HG03064 (cell line): Measurements from ENCODE around the gene MBOAT2.
"Not testable (repeated sequence)": the region's sequence is repeated elsewhere in the genome, so short reads cannot be mapped to it uniquely, and the experiment has no call there.

Source experiments
- ATAC-seq: cut with Tn5 transposase; IDR thresholded peaks from one replicate; pipeline ENCODE4 v1.9.1; 2021; ENCODE audit warnings: low read depth; ENCODE audit not compliant: unreplicated experiment

The MBOAT2 gene

DNA sequence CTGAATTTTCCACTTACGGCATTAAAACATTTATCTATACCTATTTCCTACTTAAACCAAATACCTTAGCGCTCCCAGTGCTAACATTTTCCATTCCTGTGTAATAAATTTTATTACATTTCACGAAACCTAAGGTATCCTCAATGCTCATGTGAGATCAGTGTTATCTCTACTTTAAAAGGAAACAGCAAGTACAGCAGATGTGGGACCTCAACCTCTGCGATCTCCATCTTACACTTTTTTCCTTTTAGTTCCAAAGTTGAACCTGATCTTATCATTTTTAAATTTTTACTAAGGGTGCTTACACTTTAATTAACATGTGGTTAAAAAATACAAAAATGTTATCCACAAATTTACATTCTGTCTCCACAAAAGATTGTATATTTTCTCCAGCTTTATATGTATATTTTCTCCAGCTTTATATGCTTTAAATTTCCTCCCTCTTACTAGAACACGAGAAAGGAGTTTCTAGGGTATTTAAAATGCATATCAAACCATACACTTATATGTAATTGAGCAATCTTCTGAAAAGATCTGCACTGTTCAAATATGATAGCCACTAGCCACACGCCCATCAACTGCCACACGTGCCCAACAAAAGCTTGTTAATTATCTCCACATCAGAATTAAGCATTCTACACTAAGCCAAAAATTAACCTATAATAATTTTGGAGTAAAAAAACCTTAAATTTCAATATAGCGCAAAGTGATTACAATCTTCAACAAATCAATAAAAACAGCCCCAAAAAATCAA, 38.1 kb downstream of the MBOAT2 start:
- ATAC-seq = no peak

DNA sequence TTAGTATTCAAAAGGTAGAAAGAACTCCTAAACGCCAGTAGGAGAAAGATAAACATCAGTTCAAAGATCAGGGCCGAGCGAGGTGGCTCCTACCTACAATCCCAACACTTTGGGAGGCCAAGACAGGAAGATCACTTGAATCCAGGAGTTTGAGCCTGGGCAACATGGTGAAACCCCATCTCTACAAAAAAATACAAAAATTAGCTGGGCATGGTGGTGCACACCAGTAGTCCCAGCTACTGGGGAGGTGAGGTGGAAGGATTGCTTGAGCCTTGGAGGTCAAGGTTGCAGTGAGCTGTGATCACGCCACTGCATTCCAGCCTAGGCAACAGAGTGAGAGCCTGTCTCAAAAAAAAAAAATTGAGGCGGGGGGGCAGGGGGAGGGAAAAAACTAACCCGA, 40.6 kb downstream of the MBOAT2 start:
- no peak for ATAC-seq

DNA sequence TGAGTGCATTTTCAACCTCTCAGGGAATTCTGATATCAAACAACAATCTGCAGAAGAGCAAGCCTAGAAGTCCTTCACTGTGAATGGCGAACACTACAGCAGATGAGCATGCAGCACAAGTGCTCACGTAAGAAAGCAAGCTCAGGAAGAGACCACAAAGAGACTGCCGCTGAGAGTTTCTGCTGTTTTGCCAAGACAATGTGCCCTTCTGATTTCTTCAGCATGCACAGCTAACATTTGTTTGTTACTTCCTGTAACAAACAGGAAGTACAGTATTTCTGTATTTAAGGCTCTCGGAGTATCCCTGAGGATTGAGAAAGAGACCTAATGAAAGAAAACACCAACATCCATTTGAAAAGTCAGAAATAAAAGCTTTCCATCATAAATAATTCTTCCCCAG, 45.9 kb downstream of the MBOAT2 start:
- no peak for ATAC-seq

DNA sequence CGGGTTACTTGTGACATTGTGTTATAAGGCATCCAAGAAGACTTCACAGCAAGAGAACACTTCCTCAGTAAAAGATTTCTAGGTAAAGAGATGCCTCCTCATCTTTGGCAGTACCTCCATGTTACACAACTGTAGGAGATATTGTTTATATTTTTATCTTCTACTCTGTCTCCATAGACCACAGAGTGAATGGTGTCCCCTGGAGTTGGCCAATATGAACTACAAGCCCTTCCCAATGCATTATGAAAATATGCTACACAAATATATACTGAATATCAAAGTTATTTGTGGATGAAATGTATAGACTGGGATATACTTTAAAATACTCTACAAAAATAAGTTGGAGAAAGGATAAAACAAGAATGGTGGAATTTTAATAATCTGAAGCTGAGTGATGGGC, 46.7 kb downstream of the MBOAT2 start:
- no peak for ATAC-seq

DNA sequence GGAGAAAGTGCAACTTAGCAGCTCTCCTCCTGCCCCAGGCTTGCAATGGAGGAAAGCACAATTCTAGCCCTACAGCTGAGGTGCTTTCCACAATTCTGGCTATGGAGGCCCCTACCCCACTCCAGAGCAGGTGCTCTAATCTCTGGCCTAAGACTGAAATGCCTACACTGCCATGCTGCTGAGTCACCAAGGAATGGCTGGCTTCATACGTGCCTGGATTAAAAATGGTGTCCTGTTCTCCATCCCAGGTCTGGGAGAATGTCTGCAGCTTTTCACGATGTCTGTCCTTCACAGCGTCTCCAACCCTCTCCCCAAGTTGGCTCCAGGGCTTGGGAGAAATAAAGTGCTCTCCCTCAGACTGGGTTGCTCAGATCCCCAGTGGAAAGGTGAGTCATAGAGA, 48.5 kb downstream of the MBOAT2 start:
- ATAC-seq = no peak

DNA sequence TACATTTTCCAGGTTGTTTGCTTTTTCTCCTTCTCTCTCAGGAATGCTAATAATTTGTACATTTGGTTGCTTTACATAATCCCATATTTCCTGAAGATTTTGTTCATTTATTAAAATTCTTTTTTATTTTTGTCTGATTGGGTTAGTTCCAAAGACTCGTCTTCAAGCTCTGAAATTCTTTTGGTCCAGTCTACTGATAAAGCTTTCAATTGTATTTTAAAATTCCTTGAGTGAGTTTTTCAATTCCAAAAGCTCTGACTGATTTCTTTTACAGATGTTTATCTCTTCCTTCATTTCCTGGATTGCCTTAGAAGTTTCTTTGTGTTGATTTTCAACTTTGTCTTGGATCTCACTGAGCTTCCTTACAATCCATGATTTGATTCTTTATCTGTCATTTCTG, 50.0 kb downstream of the MBOAT2 start:
- no peak for ATAC-seq

DNA sequence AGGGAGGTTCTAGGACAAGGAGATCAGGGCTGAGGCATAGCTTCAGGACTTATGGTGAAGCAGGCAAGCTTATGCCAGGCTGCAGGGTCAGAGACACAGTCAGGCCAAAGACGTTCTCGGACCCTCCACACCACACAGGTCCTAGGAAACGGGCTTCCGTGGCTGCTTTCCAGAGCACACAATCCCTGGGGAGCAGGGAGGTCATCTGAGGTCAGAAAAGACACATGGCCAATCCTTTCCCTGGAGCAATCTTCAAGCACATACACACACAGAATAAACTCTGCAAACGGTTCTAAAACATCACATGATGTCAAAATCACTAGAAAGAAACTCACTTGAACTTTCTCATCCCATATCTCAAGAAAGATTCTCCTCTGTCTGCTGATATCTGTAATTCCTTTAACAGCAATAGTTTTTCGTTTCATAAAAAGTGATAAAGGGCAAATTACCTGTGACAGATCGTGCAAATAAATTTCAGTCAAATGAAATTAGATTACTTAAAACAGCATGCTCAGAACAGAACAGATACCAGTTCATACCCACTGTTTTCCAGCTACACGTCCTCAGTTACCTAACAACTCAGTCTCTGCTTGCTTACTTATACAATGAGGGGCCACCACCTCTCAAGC, 63.9 kb downstream of the MBOAT2 start:
- ATAC-seq = no peak

DNA sequence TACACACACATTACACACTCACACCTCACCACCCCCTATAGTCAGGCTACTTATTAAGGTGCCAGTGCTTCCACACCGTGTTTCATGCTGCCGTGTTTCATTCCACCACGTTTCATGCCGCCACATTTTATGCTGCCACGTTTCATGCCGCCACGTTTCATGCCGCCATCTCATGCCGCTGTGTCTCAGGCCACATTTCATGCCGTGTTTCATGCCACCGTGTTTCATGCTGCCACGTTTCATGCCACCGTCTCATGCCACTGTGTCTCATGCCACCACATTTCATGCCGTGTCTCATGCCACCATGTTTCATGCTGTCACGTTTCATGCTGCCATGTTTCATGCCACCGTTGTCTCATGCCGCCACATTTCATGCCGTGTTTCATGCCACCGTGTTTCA, 65.1 kb downstream of the MBOAT2 start:
- ATAC-seq = no peak

DNA sequence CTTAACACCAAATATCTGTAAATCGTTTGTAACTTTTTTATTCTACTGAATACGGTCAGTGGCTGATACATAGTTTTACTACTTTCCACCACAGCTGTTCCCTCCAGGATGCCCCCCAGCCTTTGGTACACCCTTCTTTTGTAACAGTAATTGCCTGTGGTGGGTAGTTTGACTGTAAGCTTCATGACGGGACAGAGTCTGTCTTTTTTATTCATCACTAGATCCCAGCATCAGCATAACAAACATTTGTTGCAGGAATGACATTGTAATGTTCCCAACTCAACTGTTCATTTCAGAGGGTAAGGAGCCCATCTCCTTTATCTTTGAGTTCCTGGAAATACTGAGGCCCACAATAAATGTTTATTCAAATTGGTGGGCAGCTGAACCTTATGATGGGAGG, 67.5 kb downstream of the MBOAT2 start:
- no peak for ATAC-seq

DNA sequence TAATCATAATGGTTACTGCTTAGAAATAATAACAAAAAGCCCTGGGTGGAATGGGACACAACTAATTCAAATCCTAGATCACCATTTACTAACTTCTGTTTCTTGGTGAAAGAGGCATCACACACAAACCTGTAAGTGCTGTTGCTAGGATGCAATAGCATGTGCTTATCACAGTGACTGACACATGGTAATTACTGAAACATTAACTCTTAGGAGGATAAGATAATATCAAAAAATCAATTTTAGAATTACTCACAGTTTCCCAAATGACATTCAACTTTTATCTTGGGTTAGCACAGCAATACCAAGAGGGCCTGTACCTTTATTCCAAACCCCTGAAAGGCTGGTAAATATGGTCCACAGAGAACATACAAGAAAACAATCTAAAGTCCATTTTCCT, 69.1 kb downstream of the MBOAT2 start:
- no peak for ATAC-seq

DNA sequence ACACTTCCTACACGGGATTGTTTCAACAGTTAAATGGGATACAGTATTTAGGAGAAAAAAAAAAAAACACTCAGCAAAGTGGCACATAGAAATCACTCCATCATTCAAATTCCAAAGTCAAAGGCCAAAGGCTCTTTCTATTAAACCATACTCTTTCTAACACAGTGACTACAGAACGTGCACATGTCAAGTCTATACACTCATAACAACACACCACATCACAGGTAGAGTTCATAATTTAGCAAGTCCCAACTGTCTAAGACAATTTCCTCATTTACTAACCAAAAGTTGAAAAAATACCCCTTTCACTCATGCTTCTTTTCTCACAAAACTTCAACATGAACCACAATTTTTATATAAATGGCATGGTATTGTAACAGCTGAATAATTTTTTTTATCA, 70.8 kb downstream of the MBOAT2 start:
- ATAC-seq = no peak

DNA sequence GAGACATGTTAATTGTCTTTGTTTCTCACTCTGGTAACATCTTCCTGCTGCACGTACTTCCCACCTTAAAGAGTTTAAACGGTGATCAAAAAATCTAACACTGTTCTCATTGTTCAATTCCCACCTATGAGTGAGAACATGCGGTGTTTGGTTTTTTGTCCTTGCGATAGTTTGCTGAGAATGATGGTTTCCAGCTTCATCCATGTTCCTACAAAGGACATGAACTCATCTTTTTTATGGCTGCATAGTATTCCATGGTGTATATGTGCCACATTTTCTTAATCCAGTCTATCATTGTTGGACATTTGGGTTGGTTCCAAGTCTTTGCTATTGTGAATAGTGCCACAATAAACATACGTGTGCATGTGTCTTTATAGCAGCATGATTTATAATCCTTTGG, 73.3 kb downstream of the MBOAT2 start:
- not testable (repeated sequence) for ATAC-seq

DNA sequence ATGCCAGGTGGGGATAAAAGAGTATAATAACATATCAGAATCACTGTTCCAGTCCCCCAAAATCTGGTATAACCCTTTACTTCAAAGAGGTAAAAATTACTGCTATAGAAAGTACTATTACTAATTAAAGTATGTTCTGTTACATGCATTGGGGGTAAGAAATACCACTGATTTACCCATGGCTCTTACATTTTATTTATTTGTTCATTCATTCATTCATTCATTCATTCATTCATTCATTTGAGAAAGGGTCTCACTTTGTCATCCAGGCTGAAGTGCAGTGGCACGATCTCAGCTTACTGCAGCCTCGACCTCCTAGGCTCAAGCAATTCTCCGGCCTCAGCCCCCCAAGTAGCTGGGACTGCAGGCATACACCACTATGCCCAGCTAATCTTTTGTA, 74.4 kb downstream of the MBOAT2 start:
- ATAC-seq = no peak

DNA sequence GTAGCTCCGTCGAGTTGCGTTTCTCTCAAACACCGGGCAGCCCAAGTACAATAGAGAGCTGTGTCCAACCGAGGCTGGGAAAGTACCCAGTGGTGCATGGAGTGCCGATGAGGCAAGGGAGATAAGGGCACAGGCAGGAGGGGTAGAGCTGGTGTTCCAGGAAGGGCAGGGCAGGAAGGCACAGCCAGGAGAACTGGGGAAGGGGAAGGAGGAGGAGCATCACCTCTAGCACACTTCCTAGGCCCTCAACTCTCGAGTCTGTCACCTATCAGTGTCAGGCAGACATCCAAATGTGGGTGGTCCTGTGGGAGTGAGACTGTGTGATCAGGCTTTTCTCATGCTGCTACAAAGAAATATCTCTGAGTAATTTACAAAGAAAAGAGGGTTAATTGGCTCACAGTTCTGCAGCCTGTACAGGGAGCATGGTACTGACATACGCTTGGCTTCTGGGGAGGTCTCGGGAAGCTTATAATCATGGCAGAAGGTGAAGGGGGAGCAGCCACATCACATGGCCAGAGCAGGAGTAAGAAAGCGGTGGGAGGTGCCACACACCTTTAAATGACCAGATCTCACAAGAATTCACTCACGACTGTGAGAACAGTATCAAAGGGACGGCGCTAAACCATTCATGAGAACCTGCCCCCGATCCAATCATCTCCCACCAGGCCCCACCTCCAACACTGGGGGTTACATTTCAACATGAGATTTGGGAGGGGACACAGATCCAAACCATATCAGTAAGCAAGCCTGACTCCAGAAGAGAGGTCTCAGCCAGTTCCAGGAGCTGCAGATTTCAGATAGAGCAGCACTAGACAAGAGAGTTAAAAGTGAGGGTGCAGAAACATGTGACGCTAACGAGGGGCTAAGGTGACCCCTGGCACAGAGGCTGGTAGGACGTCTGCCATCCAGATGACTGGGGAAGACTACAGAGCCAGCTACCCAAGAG, 75.7 kb downstream of the MBOAT2 start:
- ATAC-seq = no peak

DNA sequence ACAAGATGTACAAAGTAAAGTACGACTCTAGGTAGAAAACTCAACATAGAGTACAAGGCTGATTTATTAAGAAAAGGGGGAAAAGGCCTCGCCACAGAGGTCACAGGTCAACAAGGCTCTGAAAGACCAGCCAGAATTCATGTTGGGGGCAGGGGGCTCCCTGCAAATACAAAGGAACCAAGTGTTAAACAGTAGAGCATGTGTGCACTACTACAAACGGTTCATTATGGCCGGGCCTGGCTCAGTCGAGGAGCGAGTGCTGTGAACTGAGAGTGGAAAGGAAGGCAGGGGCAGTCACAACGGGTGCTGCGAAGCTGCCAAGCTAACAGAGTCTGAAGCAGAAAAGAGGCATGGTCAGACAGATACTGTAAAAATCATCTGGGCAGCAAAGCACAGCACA, 77.1 kb downstream of the MBOAT2 start:
- no peak for ATAC-seq

DNA sequence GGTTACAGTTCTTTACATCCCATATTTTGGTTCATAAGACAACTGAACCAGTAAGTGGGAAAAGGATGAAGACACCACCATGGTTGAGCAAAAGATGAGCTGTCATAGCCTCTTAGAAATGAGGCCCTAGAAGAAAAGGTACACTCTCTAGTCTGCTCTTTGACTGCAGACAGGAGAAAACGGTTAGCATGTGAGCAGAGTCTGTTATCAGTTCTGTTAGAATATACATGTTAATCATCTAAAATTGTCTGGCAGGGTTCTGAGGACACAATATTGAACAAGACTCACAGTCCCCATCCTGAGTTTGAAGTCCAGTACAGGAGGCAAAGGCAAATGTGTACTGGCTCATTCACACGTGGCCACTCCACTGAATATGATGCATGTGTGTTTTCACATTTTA, 78.1 kb downstream of the MBOAT2 start:
- ATAC-seq = no peak

DNA sequence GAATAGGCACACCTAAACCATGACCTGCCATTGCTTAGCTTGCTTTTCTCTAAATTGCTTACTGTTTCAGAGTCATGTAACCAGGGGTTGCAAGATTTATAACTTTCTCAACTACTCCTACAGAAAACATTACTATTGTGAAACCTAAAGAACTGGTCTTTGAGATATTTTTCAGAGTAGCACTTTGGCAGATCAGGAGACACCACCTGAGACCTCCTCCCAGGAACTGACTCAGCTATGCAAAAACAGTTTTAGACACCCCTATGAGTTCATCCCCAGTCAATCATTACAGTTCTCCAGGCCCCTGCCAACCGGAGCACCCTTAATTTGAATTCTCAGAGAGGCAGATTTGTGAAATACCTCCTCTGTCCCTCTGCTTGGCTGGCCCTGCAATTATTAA, 80.3 kb downstream of the MBOAT2 start:
- no peak for ATAC-seq

DNA sequence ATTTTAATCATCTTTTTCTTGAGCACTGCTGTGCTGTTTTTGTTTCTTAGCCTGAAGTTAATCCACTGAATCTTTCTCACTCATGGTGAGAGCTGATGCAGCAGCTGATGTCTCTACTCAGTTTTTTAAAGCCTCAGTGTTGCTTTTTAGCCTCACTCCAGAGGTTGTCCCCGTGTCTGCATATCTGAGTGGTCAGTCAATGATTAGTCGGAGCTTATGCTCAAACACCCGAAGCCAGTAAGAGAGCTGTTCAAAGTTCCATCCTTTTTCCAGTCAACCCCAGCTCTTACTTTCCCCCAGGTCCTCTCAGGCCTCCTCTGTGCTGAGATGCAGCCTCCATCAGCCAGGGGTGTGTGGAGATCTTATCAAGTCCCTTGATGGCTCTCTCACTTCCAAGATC, 81.1 kb downstream of the MBOAT2 start:
- no peak for ATAC-seq

DNA sequence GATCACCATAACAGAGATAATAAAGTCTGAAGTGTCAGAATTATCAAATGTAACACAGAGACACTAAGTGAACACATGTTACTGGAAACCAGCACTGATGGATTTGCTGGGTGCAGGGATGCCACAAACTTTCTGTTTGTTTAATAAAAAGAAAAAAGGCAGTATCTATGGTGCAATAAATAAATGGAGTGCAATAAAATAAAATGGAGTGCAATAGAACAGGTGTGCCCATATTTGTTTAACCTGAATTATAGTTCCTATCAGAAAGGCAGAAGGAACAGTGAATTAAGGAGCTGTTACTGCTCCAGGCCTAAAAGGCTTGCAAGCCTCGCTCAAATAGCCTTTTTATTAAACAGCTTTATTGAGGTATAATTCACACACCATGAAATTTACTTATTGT, 85.1 kb downstream of the MBOAT2 start:
- ATAC-seq = no peak

DNA sequence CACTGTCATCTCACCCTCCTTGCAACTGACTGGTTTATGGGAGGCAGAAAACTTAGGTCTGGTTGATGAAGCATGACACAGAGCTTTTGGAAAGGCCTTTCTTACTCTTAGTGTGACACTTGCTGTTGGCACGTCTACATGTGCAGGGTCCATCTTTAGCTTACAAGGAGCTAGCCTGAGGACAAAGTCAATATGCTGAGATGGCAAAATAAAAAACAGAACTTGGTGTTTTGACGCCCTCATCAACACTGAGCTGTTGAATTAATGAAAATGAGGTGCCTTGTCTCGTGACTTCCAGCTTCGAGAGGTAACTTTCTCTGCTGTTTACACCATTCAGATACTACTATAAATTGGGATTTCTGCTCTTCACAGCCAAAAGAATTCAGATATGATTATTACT, 87.5 kb downstream of the MBOAT2 start:
- ATAC-seq = no peak

DNA sequence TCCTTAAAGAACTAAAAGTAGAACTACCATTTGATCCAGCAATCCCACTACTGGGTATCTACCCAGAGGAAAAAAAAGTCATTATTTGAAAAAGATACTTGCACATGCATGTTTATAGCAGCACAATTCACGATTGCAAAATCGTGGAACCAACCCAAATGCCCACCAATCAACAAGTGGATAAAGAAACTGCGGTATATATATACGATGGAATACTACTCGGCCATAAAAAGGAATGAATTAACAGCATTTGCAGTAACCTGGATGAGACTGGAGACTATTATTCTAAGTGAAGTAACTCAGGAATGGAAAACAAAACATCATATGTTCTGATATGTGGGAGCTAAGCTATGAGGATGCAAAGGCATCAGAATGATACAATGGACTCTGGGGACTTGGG, 89.7 kb downstream of the MBOAT2 start:
- ATAC-seq = not testable (repeated sequence)
